Stomach (tissue), 9 donors: Measurements from ENCODE around the gene DSTYK. TPM values are rescaled to one million over a fixed set of nuclear protein-coding genes. Genes with fewer than 3 reads are reported as not detected.
"Not testable (repeated sequence)": the region's sequence is repeated elsewhere in the genome, so short reads cannot be mapped to it uniquely, and the experiment has no call there.

Experiments used
- DNase-seq, 2 donors: peaks; one replicate each; pipeline versions ENCODE4 v3.0.0 to v3.0.0-alpha.2; 2013 to 2019
- H3K27ac ChIP-seq, 5 donors: fragments of 200-600 bp in 4 of 5; sonication (generic) in 4 of 5; one replicate each; pipeline ENCODE4 v1.5.1; 2013 to 2019; ENCODE audit warnings: mild to moderate bottlenecking in 1 of 5, moderate library complexity in 1 of 5
- H3K27me3 ChIP-seq, 3 donors: fragments of 200-600 bp; sonication (generic); one replicate each; pipeline ENCODE4 v1.5.1; 2017 to 2019; ENCODE audit warnings: mixed run types in 1 of 3
- H3K36me3 ChIP-seq, 4 donors: fragments of 200-600 bp; sonication (generic); 1 replicate in 3 of 4; 2 replicates in 1 of 4; pipeline ENCODE4 v1.5.1; 2016 to 2019
- H3K4me1 ChIP-seq, 4 donors: fragments of 200-600 bp; sonication (generic); one replicate each; pipeline ENCODE4 v1.5.1; 2016 to 2019
- H3K4me3 ChIP-seq, 4 donors: fragments of 200-600 bp; sonication (generic) in 3 of 4; one replicate each; pipeline ENCODE4 v1.5.1; 2016 to 2019; ENCODE audit warnings: mild to moderate bottlenecking in 1 of 4
- H3K9me3 ChIP-seq, 4 donors: fragments of 200-600 bp; sonication (generic); one replicate each; pipeline ENCODE4 v1.5.1; 2016 to 2019
- EP300 ChIP-seq: sonication (generic); formaldehyde crosslinking; IDR thresholded peaks from one replicate; pipeline ENCODE4 v1.6.1; 2017; ENCODE audit warnings: antibody characterized with exemption
- POLR2A ChIP-seq, 4 donors: fragments of 450-650 bp; IDR thresholded peaks; one replicate each; pipeline ENCODE4 v1.6.1; 2016; ENCODE audit warnings: antibody characterized with exemption in 4 of 4, control low read depth in 2 of 4, mild to moderate bottlenecking in 1 of 4, moderate library complexity in 1 of 4
- POLR2AphosphoS5 ChIP-seq, 3 donors: sonication (generic); formaldehyde crosslinking; IDR thresholded peaks; one replicate each; pipeline ENCODE4 v1.6.1; 2016; ENCODE audit warnings: antibody characterized with exemption in 3 of 3
- WGBS, 5 donors: extraction: QIAGEN DNeasy Blood & Tissue Kit in 3 of 5; methylation state at CpG; one replicate each; pipeline versions ENCODE4 v1.1.5 to v1.1.7; 2013 to 2018; 5-methylcytosine and 5-hydroxymethylcytosine counted together
- intact Hi-C: fragments of 100-400 bp; cut with DNase I; formaldehyde crosslinking; loops from one replicate; pipeline ENCODE4 v1.15.1; 2023; ENCODE audit warnings: low total_unique reads
- polyA plus RNA-seq, 3 donors: library from polyadenylated mRNA; stranded (reverse); fragments of 200-250 nt; gene quantifications; one replicate each; pipeline ENCODE4 v1.2.3, GENCODE V29; 2013
- total RNA-seq, 5 donors: library from RNA; depleted of rRNA; stranded (reverse); fragments of >200 nt; gene quantifications; one replicate each; pipeline versions ENCODE4 v1.1.0 to v1.2.3, GENCODE V29; 2014 to 2016
- TF ChIP-seq, protein P1 (sequence below), 7 experiments: fragments of 450-650 bp in 4 of 7; fragments of 200-600 bp in 3 of 7; sonication (generic) in 3 of 7; IDR thresholded peaks; one replicate each; pipeline ENCODE4 v1.5.1; 2016 to 2019; ENCODE audit warnings: antibody characterized with exemption in 7 of 7, control low read depth in 2 of 7, mild to moderate bottlenecking in 1 of 7
- donor health status: healthy with polysubstance abuse.
- donor health status: Bipolar disorder and iron deficiency.
- donor health status: healthy.

Gene DSTYK
- total and polyA plus RNA-seq, 8 donors = 2.4 to 15.2 (median 3.4) TPM

DNA sequence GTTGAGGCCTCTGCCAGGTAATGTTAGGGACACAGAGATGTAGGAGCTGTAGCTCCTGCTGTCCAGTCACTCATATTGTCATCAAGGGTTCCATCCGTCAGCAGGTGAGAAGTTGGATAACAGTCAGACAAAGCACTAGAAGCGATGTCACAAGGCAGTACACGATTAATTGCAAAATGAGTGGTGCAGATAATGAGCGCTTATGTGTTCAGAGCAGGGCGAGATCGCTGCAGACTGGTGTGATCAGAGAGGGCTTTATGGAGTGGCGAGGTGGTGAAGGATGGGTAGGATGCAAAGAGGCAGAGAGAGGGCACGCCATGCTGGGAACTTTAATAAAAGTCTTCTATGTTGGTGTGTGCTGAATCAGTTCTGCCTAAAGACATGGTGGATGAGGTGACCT lies 25.0 kb upstream of the DSTYK start:
- Histone ChIP-seq H3K9me3 (no peaks in the 10 kb centered on the region), H3K4me1 (peaks cover 0 to 9% (median 4%) of the 10 kb centered on the region in 4 donors), H3K27me3 (no peaks in the 10 kb centered on the region), H3K36me3 (peaks cover 0 to 4% (median 1%) of the 10 kb centered on the region in 4 donors), H3K4me3 (no peak overlapping the region), H3K27ac (no peak overlapping the region)
- TF ChIP-seq EP300 = no peak
- DNase-seq = peak in 1 of 2 donors; percentile 1
- 88 to 94% (median 93%) methylated on average over 8 of the region's 8 CpGs for WGBS, 5 donors
- intact Hi-C loops = no loop called here

GRCh38 chr1:205235951-205236350 lies 24.4 kb upstream of the DSTYK start:
- intact Hi-C loops = no loop called here
- Histone ChIP-seq H3K9me3 (no peaks in the 10 kb centered on the region), H3K4me1 (peaks cover 0 to 9% (median 4%) of the 10 kb centered on the region in 4 donors), H3K27ac (no peak overlapping the region), H3K36me3 (no peaks in the 10 kb centered on the region), H3K27me3 (no peaks in the 10 kb centered on the region), H3K4me3 (no peak overlapping the region)
- no peak for DNase-seq
- 88 to 96% (median 93%) methylated on average over 6 of the region's 6 CpGs for WGBS, 5 donors
- TF ChIP-seq EP300 (no peak), POLR2AphosphoS5 (IDR thresholded peaks at IDR 0.05) (no peak), POLR2A (IDR thresholded peaks at IDR 0.05) (no peak)
- TF ChIP-seq, protein P1, sequence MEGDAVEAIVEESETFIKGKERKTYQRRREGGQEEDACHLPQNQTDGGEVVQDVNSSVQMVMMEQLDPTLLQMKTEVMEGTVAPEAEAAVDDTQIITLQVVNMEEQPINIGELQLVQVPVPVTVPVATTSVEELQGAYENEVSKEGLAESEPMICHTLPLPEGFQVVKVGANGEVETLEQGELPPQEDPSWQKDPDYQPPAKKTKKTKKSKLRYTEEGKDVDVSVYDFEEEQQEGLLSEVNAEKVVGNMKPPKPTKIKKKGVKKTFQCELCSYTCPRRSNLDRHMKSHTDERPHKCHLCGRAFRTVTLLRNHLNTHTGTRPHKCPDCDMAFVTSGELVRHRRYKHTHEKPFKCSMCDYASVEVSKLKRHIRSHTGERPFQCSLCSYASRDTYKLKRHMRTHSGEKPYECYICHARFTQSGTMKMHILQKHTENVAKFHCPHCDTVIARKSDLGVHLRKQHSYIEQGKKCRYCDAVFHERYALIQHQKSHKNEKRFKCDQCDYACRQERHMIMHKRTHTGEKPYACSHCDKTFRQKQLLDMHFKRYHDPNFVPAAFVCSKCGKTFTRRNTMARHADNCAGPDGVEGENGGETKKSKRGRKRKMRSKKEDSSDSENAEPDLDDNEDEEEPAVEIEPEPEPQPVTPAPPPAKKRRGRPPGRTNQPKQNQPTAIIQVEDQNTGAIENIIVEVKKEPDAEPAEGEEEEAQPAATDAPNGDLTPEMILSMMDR (IDR thresholded peaks at IDR 0.05) = no peak

GRCh38 chr1:205233986-205234385 lies 22.5 kb upstream of the DSTYK start:
- WGBS, 5 donors = 92 to 96% (median 93%) methylated on average over 7 of the region's 7 CpGs
- H3K4me1 ChIP-seq = peaks cover 8 to 25% (median 18%) of the 10 kb centered on the region in 4 donors

DNA sequence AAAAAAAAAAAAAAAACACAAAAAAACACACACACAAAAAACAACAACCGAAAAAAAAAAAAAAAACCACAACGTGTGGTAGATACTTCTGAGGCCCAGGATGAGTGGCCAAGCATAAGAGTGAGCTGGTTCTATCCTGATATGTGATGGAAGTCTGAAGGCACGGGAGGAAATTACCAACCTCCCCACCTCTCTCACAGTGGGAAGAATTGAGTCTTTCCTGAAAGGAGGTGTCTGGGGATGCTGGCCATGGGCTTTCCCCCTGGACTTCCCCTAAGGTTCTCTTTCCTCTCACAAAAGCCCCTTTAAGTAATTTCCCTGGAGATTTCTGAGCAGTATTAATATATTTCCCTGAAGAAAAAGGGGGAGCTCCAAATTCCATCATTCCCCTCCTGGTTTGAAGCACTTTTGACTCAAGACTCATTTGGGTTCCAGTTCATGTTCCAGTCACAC lies 21.5 kb upstream of the DSTYK start:
- TF ChIP-seq, protein P1 (IDR thresholded peaks at IDR 0.05) = no peak
- no peak for TF ChIP-seq EP300
- TF ChIP-seq POLR2A (IDR thresholded peaks at IDR 0.05) = no peak
- no peak for TF ChIP-seq POLR2AphosphoS5 (IDR thresholded peaks at IDR 0.05)
- peaks cover 0 to 13% (median 6%) of the 10 kb centered on the region in 3 donors for H3K27me3 ChIP-seq
- WGBS, 5 donors = 68 to 83% (median 77%) methylated on average over 3 of the region's 3 CpGs
- H3K36me3 ChIP-seq = no peaks in the 10 kb centered on the region
- intact Hi-C loops = no loop called here
- no peak overlapping the region for H3K4me3 ChIP-seq
- H3K9me3 ChIP-seq = no peaks in the 10 kb centered on the region
- peaks cover 12 to 35% (median 28%) of the 10 kb centered on the region in 4 donors for H3K4me1 ChIP-seq
- no peak overlapping the region for H3K27ac ChIP-seq
- DNase-seq = peak in 1 of 2 donors; percentile 1

More at GRCh38 chr1:205233986-205234385, 22.5 kb upstream of the DSTYK start:
- DNase-seq = peak in 1 of 2 donors; percentile 3
- H3K27me3 ChIP-seq, H3K9me3 ChIP-seq, H3K4me3 ChIP-seq, H3K36me3 ChIP-seq, H3K27ac ChIP-seq, intact Hi-C loops: not testable (repeated sequence)

DNA sequence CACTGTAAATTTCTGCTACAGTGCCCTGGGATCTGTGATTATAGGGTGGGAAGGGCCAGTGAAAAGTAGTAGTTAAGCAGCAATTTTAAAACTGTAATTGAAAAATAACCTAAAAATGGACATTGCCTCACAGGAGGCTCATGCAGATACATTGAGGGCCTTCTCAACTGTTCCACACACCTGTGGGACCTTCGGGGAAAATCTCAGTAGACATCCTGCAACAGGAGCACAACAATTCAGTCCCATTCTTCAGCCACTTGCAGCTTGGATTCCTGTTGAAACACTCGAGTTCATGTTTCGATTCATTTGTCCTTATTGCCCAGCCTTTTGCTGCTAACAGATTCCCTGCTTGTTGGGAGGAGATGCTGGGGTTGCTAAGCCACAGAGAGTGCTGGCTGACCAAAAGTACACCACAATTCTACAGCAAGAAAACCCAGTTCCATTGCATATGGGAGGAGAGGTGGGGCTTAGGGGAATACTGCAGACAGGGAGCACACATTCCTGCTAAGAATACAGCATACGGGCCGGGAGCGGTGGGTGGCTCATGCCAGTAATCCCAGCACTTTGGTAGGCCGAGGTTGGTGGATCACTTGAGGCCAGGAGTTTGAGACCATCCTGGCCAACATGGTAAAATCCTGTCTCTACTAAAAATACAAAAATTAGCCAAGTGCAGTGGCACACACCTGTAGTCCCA lies 20.8 kb upstream of the DSTYK start:
- TF ChIP-seq EP300 = no peak
- TF ChIP-seq, protein P1 (IDR thresholded peaks at IDR 0.05) = no peak
- TF ChIP-seq POLR2A (IDR thresholded peaks at IDR 0.05) = no peak
- WGBS, 5 donors = 89 to 93% (median 92%) methylated on average over 7 of the region's 7 CpGs
- DNase-seq = peak in 1 of 2 donors; percentile 7
- H3K9me3 ChIP-seq = no peaks in the 10 kb centered on the region
- H3K36me3 ChIP-seq = no peaks in the 10 kb centered on the region
- H3K27ac ChIP-seq = no peak overlapping the region
- intact Hi-C loops = no loop called here
- H3K4me1 ChIP-seq = peaks cover 16 to 39% (median 32%) of the 10 kb centered on the region in 4 donors
- H3K4me3 ChIP-seq = no peak overlapping the region
- peaks cover 0 to 17% (median 6%) of the 10 kb centered on the region in 3 donors for H3K27me3 ChIP-seq
